CD4-positive, alpha-beta T cell treated with Interleukin-4 for 4 hours (primary cell): ENCODE results near the gene MOXD1.
"Not testable (repeated sequence)": the region's sequence is repeated elsewhere in the genome, so short reads cannot be mapped to it uniquely, and the experiment has no call there.

Experiments used
- DNase-seq: peaks from one replicate; pipeline ENCODE4 v3.0.0-alpha.2; 2020

Gene MOXD1

DNA sequence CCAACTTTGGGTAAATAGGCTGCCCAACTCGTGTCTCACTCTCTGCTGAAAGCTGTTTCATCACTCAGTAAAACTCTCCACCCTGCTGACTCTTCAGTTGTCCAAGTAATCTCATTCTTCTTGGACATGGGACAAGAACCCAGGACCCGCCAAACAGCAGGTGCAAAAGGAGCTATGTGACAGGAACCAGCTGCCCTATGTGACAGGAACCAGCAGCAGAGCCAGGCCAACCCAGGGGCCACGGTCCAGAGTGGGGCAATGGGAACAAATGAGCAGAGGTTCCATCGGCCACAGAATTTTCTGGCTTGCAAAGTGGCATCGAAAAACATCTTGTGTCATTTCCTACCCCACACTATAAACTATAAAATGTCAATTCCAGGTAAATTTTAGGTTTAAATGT lies 56.5 kb downstream of the MOXD1 start:
- DNase-seq = no peak

DNA sequence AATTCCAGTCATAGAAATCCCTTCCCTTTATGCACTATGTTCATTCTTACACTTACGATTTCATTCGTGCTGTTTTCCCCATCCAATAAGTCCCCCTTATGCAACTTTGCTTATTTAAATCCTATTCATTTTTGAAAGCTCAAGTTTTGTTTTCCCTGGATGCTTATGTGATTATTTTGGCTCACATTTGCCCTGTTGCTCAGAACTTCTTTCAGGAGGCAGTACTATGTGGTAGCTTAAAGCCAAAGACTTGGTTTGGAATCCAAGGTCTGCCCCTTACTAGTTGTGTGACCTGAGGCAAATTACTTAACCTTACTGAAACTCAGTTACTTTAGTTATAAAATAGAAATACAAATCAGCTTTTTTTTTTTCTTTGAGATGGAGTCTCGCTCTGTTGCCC lies 59.6 kb downstream of the MOXD1 start:
- no peak for DNase-seq

DNA sequence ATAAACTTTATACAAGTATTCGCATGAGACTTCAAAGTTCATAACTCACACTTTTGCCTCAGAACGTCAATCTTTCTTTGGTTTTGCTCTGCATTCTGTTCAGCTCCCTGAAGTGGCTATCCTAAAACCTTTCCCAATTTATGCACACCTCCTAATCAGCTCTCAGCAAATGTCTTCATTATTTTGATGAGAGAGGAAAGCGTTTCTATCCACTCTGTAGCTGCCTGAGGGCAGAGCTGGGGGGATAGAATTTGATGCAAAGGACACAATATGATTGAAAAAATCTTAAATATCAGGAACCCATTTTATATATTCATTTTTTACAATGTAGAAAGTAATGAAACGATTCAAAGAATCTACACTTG lies 66.8 kb downstream of the MOXD1 start:
- DNase-seq = no peak

DNA sequence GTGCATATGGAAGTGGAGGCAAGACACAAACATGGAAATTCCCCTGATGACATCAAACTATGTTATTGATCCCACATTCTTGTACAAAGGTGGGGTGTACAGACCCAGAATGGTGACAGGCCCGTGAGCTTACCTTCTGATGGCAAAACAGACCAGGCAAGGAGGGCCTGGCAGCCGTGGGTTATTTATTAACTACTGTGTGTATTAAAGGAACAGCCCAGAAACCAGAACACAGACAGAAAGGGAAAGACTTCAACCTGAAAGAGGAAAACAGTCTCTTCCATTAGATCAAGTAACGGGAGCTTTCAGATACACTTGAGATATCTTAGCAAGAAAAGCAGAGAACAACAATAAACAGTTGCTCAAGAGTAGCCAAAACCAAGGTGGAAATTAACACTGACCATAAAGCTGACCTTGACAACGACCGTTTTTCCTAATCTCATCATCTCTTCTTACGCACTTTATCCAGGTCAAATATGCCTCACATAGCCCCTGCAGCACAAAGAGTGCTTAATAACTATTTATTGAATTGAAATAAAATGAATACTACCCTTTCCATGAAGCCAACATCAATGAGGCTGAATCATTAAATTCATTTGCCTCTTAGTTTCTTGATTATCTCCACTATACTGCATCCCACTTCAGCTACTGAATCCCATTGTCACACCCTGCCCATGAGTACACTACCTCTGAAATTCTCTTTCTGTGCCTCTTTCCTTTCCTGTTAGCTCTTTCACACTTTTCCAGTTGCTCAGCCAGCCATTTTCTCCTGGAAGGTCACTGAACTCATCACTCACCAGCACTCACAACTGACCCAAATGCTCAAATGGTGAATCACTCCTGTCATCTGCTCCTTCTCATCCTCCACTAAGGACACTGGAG lies 67.4 kb downstream of the MOXD1 start:
- DNase-seq = no peak

DNA sequence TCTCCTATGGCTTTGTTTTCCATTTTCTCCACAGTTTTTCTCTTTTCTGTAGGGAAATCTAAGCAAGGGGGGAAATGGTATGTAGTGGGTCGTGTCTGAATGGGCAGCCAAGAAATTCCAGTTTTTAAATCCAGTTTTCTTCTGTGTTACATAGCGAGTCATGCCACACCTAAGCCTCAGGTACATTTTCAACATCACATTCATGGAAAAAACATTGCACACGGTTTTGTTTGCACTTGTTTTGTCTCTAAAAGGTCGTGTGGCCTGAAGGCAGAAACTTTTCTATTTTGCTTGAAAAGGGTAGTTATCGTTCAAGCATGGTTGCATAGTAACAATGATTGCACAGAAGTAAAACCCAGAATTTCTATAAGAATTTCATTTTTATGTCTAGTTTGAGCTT lies 70.5 kb downstream of the MOXD1 start:
- no peak for DNase-seq

DNA sequence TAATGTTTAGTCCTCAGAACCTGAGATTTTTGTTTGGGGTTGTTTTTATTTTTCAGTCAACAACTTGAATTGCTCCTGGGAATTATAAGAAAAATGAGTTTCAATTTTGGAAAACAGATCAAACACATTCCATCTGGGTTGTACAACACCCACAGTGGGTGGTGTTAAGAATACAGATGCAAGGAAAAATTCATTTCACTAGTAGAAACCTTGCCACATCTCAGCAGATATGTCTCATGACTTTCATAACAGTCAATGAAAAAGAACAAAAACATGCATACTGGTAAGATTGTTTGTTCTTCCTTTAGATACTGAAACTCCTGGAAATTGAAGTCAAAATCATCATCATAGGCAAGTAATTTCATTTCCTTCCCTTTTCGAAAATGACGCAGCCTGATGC lies 78.9 kb downstream of the MOXD1 start:
- DNase-seq = no peak

DNA sequence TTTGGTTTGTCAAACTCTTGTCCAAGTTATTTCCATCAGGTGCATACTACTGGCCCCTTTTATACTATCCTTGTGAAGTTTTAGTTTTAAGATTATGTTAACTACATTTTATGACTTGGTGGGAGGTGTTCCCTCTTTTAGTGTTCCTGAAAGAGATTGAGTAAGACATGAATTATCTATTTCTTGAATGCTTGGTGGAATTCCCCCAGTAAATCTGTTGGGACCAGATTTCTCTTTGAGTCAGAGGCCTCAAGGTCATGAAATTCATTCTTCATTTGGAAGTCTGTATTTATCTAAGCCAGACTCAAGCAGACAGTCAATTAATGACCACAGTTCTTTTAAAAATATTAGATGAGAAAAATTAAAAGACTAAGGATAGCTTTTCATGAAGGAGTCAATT lies 81.3 kb downstream of the MOXD1 start:
- DNase-seq = no peak

DNA sequence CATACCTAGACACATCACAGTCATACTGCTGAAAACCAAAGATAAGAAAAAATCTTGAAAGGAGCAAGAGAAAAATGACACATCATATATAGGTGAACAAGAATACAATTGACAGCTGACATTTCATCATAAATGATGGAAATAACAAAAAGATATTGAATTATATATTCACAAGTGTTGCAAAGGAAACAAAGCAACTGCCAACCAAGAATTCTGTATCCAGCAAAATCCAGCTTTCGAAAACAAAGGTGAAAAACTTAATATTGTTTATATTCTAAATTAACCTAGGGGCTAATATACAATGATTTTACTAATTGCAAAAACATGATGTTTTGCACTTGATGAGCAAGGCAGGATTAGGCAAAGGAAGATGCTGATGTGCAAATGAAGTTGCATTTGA lies 84.3 kb downstream of the MOXD1 start:
- no peak for DNase-seq

DNA sequence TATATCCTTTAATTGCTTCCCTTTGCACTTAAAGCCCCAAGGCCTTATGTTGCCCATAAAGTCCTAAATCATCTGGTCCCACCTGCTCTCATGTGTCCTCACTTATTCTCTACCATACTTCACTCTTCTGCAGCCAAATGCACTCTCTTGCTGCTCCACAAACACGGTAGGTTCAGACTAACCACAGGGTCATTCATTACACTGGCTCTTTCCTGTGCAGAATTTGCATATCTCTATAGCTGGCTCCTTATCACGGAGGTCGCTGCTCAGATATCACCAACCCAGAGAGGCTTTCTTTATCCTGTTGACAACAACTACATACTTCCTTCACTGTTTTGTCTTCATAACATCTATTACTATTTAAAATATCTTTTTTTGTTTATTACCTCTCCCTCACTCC lies 86.8 kb downstream of the MOXD1 start:
- DNase-seq = no peak

DNA sequence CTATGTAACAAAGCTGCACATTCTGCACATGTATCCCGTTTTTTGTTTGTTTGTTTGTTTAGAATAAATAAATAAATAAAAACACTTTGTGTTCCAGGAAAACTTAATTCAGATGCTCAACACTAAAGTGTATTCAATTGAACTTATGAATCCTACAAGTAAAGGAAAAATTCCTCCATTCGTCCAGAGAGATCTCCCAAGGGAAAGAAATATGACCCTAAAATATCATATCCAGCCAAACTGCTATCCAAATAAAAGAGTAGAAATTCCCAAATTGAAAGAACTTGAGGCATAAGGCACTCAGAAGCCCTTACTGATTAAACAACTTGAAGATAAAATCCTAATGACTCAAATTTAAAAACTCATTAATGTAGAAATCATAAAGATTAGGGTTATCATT lies 90.4 kb downstream of the MOXD1 start:
- DNase-seq = no peak

DNA sequence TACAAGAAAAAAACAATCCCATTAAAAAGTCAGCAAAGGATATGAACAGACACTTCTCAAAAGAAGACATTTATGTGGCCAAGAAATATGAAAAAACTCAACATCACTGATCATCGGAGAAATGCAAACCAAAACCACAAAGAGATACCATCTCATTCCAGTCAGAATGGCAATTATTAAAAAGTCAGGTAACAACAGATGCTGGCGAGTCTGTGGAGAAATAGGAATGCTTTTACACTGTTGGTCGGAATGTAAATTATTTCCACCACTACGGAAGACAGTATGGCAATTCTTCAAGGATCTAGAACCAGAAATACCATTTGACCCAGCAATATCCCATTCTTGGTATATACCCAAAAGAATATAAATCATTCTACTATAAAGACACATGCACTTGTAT lies 91.1 kb downstream of the MOXD1 start:
- DNase-seq = not testable (repeated sequence)

DNA sequence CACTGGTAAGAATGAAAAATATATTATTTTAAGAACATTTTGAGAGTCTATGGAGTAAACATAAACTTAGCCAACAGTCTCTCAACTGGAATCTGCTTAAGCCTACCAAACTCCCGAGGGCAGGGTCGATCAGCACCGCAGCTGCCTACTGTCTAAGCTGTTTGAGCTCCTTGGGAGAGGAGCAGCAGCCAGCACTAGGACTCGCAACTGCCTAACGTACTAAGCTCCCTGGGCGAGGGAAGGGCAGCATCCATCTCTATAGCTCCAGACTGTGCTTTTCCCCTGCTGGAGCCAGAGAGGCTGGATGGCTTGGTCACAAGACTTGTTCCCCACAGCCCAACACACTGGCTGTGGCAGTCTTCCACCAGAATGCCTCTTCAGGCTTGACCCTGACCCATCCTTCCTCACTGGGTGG lies 96.4 kb downstream of the MOXD1 start:
- DNase-seq = no peak

DNA sequence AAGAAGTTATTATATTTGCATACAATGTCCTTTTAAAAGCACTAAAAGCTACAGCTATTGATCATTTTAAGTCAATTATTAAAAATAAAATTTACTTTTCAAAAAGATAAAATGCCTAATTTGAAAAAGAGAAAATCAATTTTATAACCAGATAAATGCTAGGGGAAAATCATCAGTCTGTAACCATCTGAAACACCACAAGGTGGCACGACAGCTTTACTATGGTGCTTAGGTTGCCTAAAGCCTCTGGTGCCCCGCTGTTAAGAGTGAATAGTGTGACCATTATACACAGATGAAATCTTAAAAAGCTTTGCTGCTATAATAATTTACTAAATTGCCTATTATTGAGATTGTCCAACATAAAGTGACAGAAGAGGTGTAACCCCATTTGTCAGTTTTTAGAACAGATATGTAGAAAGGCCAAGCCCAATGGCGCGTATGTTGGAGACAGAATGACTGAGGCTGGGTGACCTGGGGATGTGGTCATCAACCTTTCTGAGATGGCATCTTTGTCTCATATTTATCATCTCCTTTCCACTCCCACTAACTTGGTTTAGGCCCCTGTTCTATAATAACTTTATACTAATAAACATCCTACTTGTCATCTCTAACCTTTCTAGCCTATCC lies 100.8 kb downstream of the MOXD1 start:
- DNase-seq = peak; percentile 3

DNA sequence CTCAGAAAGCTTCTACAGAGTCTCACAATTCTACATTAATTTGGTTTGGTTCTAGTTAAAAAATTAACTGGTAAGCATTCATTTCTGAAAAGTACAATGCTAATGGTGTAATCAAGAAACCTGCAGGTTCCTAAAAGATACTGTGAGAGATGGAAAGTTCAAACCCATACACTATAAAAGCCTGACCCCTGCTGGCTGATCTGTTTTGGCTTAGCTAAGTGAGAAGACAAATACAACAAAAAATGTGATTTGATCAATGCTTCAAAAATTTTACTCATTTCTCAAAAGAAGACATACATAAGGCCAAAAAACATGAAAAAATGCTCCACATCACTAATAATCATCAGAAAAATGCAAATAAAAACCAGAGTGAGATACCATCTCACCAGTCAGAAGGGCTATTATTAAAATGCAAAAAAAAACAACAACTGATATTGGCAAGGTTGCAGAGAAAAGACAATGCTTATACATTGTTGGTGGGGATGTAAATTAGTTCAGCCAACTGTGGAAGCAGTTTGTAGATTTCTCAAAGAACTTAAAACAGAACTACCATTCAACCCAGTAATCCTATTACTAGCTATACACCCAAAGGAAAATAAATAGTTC lies 102.8 kb downstream of the MOXD1 start:
- DNase-seq = peak; percentile 18

DNA sequence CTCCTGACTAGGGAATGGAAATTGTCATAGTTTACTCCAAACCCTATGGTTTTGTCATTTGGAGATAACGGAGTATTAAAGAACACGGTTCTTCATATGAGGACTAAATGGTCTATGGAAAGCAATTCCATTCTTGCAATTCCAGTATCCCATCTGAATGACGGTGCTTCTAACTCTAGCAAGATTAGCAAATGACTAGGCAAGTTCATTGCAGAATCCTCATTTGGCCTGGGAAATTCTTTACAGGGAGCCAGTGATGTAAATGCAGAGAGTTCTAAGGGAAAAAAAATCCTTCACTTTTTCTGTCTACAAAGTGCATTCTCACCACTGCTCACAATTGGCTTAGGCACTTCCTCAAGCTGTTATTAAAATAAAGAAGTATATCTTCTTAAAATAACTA lies 111.5 kb downstream of the MOXD1 start:
- DNase-seq = no peak

DNA sequence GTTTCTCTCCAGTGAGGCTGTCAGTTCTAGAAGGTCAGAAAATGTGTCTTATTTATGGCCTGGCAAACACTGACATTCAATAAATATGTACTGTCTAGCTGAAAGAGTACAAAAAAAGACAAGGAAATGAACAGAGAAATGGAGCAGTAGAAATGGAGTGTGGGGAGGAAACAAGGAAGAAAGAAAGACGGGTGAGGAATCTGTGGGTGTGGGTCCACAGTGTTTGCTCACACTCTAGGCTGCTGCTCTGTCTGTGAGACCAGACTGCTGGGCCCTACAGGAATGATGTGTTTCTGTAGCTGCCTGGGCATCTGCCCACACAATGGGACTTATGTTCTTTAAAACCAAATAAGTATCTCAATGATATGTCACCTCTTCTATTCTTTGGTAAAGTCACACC lies 114.2 kb downstream of the MOXD1 start:
- DNase-seq = no peak

DNA sequence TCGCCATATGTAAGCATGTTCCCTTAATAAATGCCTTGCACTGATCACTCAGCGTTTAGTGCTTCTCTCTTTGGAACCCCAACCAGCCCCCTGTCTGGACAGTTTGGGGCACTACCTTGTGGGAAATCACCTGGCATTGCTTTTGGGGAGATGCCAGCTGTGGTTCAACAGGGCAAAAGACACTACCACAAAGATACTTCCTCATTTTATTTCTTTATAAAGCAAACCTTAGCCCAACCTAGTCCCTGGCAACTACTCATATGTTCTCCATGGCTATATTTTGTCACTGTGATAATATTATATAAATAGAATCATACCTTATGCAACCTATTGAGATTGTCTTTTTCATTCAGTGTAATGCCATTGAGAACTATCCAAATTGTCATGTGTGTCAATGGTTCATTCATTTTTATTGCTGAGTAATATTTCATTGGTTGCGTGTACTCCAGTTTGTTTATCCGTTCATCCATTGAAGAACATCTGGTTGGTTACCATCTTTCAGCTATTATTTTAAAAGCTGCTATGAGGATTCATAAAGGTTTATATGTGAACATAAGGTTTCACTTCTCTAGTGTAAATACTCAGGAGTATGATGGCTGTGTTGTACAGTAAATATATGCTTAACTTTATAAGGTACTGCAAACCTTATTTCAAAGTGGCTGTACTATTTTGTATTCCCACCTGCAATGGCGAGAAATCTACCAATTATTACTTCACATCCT lies 114.8 kb downstream of the MOXD1 start:
- DNase-seq = no peak

DNA sequence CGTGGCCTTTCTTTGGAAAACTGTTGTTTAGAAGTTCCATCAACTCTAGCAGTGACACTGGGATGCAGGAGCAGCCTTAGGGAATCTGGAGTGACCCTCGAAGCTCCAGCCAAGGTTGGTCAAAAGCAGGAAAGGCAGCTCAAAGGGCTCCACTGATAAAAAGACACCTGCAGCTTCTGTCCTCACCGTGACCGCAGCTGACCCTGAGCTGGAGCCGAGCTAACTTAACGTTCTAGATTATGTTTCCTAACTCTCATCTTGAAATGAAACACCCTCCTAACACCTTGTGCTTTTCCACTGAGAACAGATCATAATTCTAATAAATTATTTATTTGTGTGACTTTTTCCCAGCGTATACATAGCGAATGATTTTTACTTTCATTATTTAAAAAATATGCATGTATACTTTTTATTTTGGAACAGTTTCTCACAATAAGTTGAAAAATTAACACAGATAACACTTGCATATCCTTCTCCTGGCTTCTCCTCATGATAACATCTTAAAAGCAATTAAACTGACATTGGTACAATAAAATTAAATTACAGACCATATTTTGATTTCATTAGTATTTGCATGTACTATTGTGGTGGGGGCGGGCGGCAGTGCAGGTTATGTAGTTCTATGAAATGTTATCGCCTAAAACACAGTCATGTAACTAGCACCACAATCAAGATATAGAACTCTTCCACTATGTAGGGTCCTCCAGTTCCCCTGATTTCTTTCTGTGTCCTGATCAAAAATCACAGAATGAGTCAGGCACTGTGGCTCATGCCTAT lies 116.1 kb downstream of the MOXD1 start:
- DNase-seq = no peak

DNA sequence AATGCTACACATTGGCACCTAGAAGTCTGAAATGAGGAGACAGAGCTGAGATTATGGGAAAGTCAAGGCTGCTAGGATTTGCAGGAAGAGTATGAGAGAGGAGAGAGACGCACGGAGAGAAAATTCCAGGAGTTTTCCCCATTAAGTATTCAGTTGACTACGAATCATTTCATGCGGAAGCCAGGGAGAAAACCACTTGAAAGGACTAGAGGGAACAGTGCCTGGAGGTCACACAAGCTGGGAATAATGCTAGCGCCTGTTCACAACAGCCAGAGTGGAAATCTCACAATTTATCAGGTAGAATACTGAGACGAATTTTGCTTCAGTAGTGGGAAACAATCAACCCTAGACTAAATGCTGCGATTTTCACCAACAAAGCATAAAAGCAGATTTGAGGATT lies 118.6 kb downstream of the MOXD1 start:
- DNase-seq = no peak

DNA sequence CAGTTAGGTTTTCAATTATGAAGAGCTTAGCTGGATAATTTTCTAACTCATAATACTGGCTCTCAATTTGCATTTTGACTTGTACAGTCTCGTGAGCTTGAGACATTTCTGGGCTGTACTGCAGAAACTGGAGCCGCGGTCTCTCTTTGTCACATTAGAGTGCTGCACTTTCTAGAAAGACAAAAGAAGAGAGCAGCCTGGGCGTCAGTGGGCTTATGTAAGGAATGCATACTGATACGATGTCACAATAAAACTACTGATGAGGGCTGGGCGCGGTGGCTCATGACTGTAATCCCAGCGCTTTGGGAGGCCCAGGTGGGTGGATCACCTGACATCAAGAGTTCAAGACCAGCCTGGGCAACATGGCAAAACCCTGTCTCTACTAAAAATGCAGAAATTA lies 120.8 kb downstream of the MOXD1 start:
- no peak for DNase-seq

DNA sequence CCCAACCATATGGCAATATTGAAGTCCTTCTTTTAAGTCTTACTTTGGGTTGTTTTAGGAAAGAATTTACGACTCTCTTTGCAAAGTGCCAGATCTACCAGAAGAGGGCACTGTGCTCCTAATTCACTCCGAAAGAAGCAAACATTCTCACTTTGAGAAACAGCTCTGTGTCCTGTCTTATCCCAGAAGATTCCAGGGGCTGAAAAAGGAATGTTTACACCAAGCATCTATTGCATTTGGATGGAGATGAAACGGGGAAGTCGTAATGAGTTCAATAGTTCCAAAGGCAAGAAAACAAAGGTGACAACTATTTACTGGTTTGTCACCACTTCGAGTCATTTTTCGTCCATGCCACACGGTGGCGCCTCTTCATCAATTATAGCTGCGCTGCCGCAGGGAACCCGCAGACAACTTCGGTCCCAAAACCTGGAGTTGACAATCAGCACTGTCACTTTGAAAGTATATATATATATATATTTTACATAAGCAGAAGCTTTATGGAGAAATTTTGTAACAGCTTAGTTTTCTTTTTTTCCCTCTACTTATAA lies 121.6 kb downstream of the MOXD1 start:
- peak; percentile 71 for DNase-seq
